Ovary (tissue), 3 donors: Measurements from ENCODE around the gene GRIA2.

Source experiments
- CTCF ChIP-seq, 3 donors: fragments of 450-650 bp in 2 of 3; fragments of 200-600 bp in 1 of 3; IDR thresholded peaks; one replicate each; pipeline versions ENCODE4 v1.5.1 to v1.8.0; 2016 to 2022; ENCODE audit warnings: antibody characterized with exemption in 3 of 3, mild to moderate bottlenecking in 1 of 3
- POLR2A ChIP-seq: fragments of 450-650 bp; IDR thresholded peaks from one replicate; pipeline ENCODE4 v1.6.1; 2017; ENCODE audit warnings: antibody characterized with exemption, mild to moderate bottlenecking, moderate library complexity
- donor health status: DM: no; HTN: no; CAD: no.

- no peak for TF ChIP-seq POLR2A
- TF ChIP-seq CTCF (IDR thresholded peaks at IDR 0.05): no peak
Measured at GRCh38 chr4:157389741-157390140, 169.2 kb downstream of the GRIA2 start.
